ENCODE measurements around the gene ZC2HC1B.
"Not testable (repeated sequence)": the region's sequence is repeated elsewhere in the genome, so short reads cannot be mapped to it uniquely, and the experiment has no call there.

DNA sequence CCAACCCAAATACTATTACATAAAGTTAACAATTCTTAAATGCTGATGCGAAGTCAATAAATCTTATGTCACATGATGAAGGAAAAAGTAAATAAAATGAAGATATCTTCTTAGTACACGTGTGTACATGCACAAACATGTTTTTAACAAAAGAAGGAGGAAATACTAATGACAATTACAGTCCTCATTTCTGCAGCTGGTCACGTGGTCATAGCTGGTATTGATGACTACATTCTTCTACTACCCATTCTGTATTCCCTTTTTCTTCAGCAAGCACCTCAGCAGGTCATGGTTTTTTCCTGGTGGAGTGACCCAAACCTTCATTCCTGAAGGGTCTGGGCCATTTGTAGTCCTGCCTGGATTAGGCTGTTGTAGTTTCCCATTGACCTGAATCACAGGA is 4.5 kb downstream of the ZC2HC1B start:
- TF ChIP-seq, protein P1, sequence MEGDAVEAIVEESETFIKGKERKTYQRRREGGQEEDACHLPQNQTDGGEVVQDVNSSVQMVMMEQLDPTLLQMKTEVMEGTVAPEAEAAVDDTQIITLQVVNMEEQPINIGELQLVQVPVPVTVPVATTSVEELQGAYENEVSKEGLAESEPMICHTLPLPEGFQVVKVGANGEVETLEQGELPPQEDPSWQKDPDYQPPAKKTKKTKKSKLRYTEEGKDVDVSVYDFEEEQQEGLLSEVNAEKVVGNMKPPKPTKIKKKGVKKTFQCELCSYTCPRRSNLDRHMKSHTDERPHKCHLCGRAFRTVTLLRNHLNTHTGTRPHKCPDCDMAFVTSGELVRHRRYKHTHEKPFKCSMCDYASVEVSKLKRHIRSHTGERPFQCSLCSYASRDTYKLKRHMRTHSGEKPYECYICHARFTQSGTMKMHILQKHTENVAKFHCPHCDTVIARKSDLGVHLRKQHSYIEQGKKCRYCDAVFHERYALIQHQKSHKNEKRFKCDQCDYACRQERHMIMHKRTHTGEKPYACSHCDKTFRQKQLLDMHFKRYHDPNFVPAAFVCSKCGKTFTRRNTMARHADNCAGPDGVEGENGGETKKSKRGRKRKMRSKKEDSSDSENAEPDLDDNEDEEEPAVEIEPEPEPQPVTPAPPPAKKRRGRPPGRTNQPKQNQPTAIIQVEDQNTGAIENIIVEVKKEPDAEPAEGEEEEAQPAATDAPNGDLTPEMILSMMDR (IDR thresholded peaks at IDR 0.05; ENCODE audit: low read depth, low read length, poor library complexity, severe bottlenecking): not testable (repeated sequence)
- not testable (repeated sequence) for TF ChIP-seq EZH2phosphoT487 (IDR thresholded peaks at IDR 0.05; ENCODE audit: borderline replicate concordance, low read length)

All from DOHH2 (cell line).